ENCODE data around the gene RAB35.

Gene RAB35

GRCh38 chr12:120060196-120060595 lies 56.4 kb downstream of the RAB35 start:
- Histone ChIP-seq H3K4me3 (ENCODE audit: insufficient read depth, low read length, poor library complexity, severe bottlenecking) (no peak overlapping the region), H3K79me2 (ENCODE audit: insufficient read depth, low read length) (no peaks in the 10 kb centered on the region), H3K27ac (ENCODE audit: low read depth, low read length) (no peak overlapping the region), H3K36me3 (ENCODE audit: low read length) (no peaks in the 10 kb centered on the region), H3F3A (ENCODE audit: insufficient read depth) (no peaks in the 10 kb centered on the region), H3K27me3 (ENCODE audit: low read length) (no peaks in the 10 kb centered on the region), H2AFZ (ENCODE audit: low read depth, low read length, severe bottlenecking) (no peak overlapping the region), H3K9ac (ENCODE audit: low read length) (no peak overlapping the region), H3K4me2 (ENCODE audit: low read depth, low read length, poor library complexity, severe bottlenecking) (no peak overlapping the region), H3K9me2 (replicated peaks; ENCODE audit: insufficient read depth, low read length) (no peaks in the 10 kb centered on the region), H3K9me3 (ENCODE audit: insufficient read depth, low read length) (no peaks in the 10 kb centered on the region), H4K20me1 (ENCODE audit: low read depth, low read length) (no peaks in the 10 kb centered on the region)
- no peak for TF ChIP-seq EZH2phosphoT487 (conservative IDR thresholded peaks at IDR 0.05; ENCODE audit: low read length)
- no peak for TF ChIP-seq CTCF (IDR thresholded peaks at IDR 0.05; ENCODE audit: insufficient read depth, low read length, poor library complexity, severe bottlenecking)

GRCh38 chr12:120056739-120057138 lies 59.8 kb downstream of the RAB35 start:
- Histone ChIP-seq H3K4me2 (ENCODE audit: low read depth, low read length, poor library complexity, severe bottlenecking) (no peak overlapping the region), H3K9me2 (replicated peaks; ENCODE audit: insufficient read depth, low read length) (no peaks in the 10 kb centered on the region), H3K9ac (ENCODE audit: low read length) (no peak overlapping the region), H4K20me1 (ENCODE audit: low read depth, low read length) (no peaks in the 10 kb centered on the region), H3K27me3 (ENCODE audit: low read length) (no peaks in the 10 kb centered on the region), H3K9me3 (ENCODE audit: insufficient read depth, low read length) (no peaks in the 10 kb centered on the region), H3K36me3 (ENCODE audit: low read length) (no peaks in the 10 kb centered on the region), H3K4me3 (ENCODE audit: insufficient read depth, low read length, poor library complexity, severe bottlenecking) (no peak overlapping the region), H3F3A (ENCODE audit: insufficient read depth) (no peaks in the 10 kb centered on the region), H2AFZ (ENCODE audit: low read depth, low read length, severe bottlenecking) (no peak overlapping the region), H3K79me2 (ENCODE audit: insufficient read depth, low read length) (no peaks in the 10 kb centered on the region), H3K27ac (ENCODE audit: low read depth, low read length) (no peak overlapping the region)
- TF ChIP-seq CTCF (IDR thresholded peaks at IDR 0.05; ENCODE audit: insufficient read depth, low read length, poor library complexity, severe bottlenecking): no peak
- no peak for TF ChIP-seq EZH2phosphoT487 (conservative IDR thresholded peaks at IDR 0.05; ENCODE audit: low read length)

- Histone ChIP-seq H3K79me2 (ENCODE audit: insufficient read depth, low read length) (no peaks in the 10 kb centered on the region), H2AFZ (ENCODE audit: low read depth, low read length, severe bottlenecking) (no peak overlapping the region), H3K27me3 (ENCODE audit: low read length) (no peaks in the 10 kb centered on the region), H3K9ac (ENCODE audit: low read length) (no peak overlapping the region), H3F3A (ENCODE audit: insufficient read depth) (no peaks in the 10 kb centered on the region), H3K27ac (ENCODE audit: low read depth, low read length) (no peak overlapping the region), H3K36me3 (ENCODE audit: low read length) (no peaks in the 10 kb centered on the region), H3K9me3 (ENCODE audit: insufficient read depth, low read length) (no peaks in the 10 kb centered on the region), H3K9me2 (replicated peaks; ENCODE audit: insufficient read depth, low read length) (no peaks in the 10 kb centered on the region), H3K4me2 (ENCODE audit: low read depth, low read length, poor library complexity, severe bottlenecking) (no peak overlapping the region), H4K20me1 (ENCODE audit: low read depth, low read length) (no peaks in the 10 kb centered on the region), H3K4me3 (ENCODE audit: insufficient read depth, low read length, poor library complexity, severe bottlenecking) (no peak overlapping the region)
- TF ChIP-seq CTCF (IDR thresholded peaks at IDR 0.05; ENCODE audit: insufficient read depth, low read length, poor library complexity, severe bottlenecking) (no peak), EZH2phosphoT487 (conservative IDR thresholded peaks at IDR 0.05; ENCODE audit: low read length) (no peak)
These were observed 61.1 kb downstream of the RAB35 start for GRCh38 chr12:120055231-120056000.
